ENCODE data around the gene ANO9. TPM values are rescaled to one million over a fixed set of nuclear protein-coding genes. Genes with fewer than 3 reads are reported as not detected.

ANO9 gene
- total RNA-seq, 1 donor: not detected

DNA sequence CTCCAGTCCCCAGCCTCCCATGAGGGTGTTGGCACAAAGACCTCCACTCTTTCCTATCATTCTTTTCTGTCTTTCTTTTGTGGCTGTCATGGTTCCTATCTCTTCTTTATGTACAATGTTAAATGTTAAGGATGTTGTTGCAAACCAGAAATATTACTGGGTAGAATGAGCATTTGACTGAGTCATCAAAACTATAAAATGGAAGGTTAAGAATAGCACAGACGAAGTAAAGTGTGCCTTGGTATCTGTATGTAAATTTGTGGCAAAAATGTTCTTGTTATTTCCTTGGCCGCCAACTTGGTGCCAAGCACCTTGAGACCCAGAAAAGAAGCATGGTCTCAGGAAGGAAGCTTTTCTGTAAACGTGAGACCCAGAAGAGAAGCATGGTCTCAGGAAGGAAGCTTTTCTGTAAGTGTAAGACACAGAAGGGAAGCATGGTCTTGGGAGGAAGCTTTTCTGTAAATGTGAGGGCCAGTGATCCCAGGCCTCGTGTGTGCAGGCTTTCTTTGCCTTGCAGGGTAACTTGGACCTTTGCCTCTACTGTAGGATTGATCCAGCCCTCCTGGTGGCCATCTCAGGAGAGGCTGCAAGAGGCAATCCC lies 54.5 kb downstream of the ANO9 start:
- TF ChIP-seq, protein P1, sequence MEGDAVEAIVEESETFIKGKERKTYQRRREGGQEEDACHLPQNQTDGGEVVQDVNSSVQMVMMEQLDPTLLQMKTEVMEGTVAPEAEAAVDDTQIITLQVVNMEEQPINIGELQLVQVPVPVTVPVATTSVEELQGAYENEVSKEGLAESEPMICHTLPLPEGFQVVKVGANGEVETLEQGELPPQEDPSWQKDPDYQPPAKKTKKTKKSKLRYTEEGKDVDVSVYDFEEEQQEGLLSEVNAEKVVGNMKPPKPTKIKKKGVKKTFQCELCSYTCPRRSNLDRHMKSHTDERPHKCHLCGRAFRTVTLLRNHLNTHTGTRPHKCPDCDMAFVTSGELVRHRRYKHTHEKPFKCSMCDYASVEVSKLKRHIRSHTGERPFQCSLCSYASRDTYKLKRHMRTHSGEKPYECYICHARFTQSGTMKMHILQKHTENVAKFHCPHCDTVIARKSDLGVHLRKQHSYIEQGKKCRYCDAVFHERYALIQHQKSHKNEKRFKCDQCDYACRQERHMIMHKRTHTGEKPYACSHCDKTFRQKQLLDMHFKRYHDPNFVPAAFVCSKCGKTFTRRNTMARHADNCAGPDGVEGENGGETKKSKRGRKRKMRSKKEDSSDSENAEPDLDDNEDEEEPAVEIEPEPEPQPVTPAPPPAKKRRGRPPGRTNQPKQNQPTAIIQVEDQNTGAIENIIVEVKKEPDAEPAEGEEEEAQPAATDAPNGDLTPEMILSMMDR (IDR thresholded peaks at IDR 0.05; ENCODE audit: extremely low read depth, low read depth, low read length): no peak
- Histone ChIP-seq H2AFZ (ENCODE audit: low read length) (peak overlapping the region; percentile 31), H3K79me2 (ENCODE audit: insufficient read depth, low read length) (no peaks in the 10 kb centered on the region), H3K27ac (ENCODE audit: low read depth, low read length) (no peak overlapping the region), H3K4me2 (ENCODE audit: insufficient read depth, low read length) (no peak overlapping the region), H3K4me1 (ENCODE audit: insufficient read depth, low read length) (peaks cover 4% of the 10 kb centered on the region), H3K4me3 (ENCODE audit: insufficient read depth, low read length) (no peak overlapping the region), H4K20me1 (ENCODE audit: insufficient read depth, low read length) (no peaks in the 10 kb centered on the region), H3K9me3 (ENCODE audit: low read depth, low read length) (peaks cover 4% of the 10 kb centered on the region), H3K27me3 (ENCODE audit: insufficient read depth, low read length) (peaks cover 3% of the 10 kb centered on the region), H3K36me3 (ENCODE audit: insufficient read depth, low read length) (no peaks in the 10 kb centered on the region)
- no peak for DNase-seq (ENCODE audit: insufficient read length, low spot score, missing footprints)

DNA sequence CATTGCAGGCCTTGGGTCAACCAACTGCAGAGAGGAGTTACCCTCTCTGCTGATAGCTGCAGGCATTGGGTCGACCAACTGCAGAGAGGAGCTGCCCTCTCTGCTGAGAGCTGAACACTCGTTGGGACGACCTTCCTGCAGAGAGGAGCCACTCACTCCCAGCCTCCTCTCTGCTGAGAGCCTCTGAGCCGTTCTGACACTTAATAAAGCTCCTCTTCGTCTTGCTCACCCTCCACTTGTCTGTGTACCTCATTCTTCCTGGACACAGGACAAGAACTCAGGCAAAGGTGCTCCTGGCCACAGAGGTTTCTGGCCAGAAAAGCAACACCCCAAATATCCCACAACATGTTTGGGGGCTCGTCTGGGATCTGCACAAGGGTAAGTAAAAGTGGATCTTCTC lies 55.3 kb downstream of the ANO9 start:
- no peaks in the 10 kb centered on the region for H3K79me2 ChIP-seq (ENCODE audit: insufficient read depth, low read length)
- H3K27ac ChIP-seq (ENCODE audit: low read depth, low read length): no peak overlapping the region
- no peak overlapping the region for H2AFZ ChIP-seq (ENCODE audit: low read length)
- peaks cover 4% of the 10 kb centered on the region for H3K9me3 ChIP-seq (ENCODE audit: low read depth, low read length)
- H3K27me3 ChIP-seq (ENCODE audit: insufficient read depth, low read length): peaks cover 3% of the 10 kb centered on the region
- H3K4me1 ChIP-seq (ENCODE audit: insufficient read depth, low read length): peaks cover 4% of the 10 kb centered on the region
- no peaks in the 10 kb centered on the region for H3K36me3 ChIP-seq (ENCODE audit: insufficient read depth, low read length)
- TF ChIP-seq, protein P1 (IDR thresholded peaks at IDR 0.05; ENCODE audit: extremely low read depth, low read depth, low read length): no peak
- no peaks in the 10 kb centered on the region for H4K20me1 ChIP-seq (ENCODE audit: insufficient read depth, low read length)
- H3K4me3 ChIP-seq (ENCODE audit: insufficient read depth, low read length): no peak overlapping the region
- no peak for DNase-seq (ENCODE audit: insufficient read length, low spot score, missing footprints)
- H3K4me2 ChIP-seq (ENCODE audit: insufficient read depth, low read length): no peak overlapping the region

DNA sequence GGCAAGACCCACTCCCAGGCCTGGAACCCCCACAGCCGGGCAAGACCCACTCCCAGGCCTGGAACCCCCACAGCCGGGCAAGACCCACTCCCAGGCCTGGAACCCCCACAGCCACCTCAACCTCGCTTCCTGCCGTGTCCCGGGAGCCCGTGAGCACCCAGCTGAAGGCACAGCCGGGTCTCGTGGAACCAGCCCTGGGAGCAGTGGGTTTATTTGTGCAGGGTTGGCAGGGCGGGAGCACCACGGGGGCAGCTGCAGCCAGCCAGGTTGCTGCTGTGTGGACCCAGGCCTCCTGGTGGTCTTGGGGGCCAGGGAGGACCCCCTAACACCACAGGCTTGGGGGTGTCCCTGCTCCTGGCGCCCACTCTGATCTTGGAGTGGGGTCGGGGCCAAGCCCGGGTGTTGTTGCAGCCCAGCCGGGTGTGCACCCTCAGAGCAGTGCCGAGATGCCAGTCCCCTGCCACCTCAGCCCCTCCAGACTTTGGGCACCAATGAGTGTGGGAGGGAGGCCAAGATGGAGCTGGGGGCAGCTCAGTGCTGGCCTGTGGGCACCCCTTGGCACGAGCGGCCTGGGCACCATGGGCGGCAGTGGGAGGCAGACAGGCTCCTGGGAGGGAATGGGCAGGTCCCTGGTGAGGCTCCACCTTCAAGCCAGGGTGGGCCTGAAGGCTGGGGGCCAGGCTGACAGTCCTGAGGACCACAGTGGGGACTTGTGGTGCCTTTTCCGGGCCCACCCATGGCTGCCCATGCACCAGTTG lies 56.0 kb downstream of the ANO9 start:
- Histone ChIP-seq H3K4me1 (ENCODE audit: insufficient read depth, low read length) (peaks cover 4% of the 10 kb centered on the region), H3K4me3 (ENCODE audit: insufficient read depth, low read length) (no peak overlapping the region), H3K9me3 (ENCODE audit: low read depth, low read length) (peaks cover 4% of the 10 kb centered on the region), H3K79me2 (ENCODE audit: insufficient read depth, low read length) (no peaks in the 10 kb centered on the region), H3K4me2 (ENCODE audit: insufficient read depth, low read length) (no peak overlapping the region), H2AFZ (ENCODE audit: low read length) (no peak overlapping the region), H3K36me3 (ENCODE audit: insufficient read depth, low read length) (no peaks in the 10 kb centered on the region), H3K27me3 (ENCODE audit: insufficient read depth, low read length) (peaks cover 3% of the 10 kb centered on the region), H4K20me1 (ENCODE audit: insufficient read depth, low read length) (no peaks in the 10 kb centered on the region), H3K27ac (ENCODE audit: low read depth, low read length) (no peak overlapping the region)
- TF ChIP-seq, protein P1 (IDR thresholded peaks at IDR 0.05; ENCODE audit: extremely low read depth, low read depth, low read length): no peak
- no peak for DNase-seq (ENCODE audit: insufficient read length, low spot score, missing footprints)

DNA sequence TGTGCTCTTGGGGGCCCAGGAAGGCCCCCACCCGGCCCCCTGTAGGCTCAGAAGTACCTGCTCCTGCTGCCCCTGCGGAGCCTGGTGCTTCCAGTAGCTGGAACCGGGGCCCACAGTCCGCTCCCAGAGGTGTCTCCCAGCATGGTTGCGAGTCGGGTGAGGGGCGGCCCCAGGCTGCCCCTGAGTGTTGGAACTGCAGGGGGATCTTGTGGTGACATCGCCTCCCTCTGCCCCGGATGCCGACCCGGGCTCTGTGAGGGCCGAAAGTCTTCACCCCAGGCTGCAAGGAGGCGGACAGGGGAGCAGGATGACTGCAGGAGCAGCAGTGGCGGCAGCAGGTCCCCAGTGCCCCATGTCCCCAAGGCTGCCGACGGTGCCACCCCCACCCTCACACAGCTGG lies 57.3 kb downstream of the ANO9 start:
- Histone ChIP-seq H3K27me3 (ENCODE audit: insufficient read depth, low read length) (peaks cover 3% of the 10 kb centered on the region), H3K4me2 (ENCODE audit: insufficient read depth, low read length) (no peak overlapping the region), H2AFZ (ENCODE audit: low read length) (no peak overlapping the region), H3K4me1 (ENCODE audit: insufficient read depth, low read length) (peaks cover 4% of the 10 kb centered on the region), H3K4me3 (ENCODE audit: insufficient read depth, low read length) (no peak overlapping the region), H3K79me2 (ENCODE audit: insufficient read depth, low read length) (no peaks in the 10 kb centered on the region), H3K27ac (ENCODE audit: low read depth, low read length) (no peak overlapping the region), H3K9me3 (ENCODE audit: low read depth, low read length) (peaks cover 4% of the 10 kb centered on the region), H4K20me1 (ENCODE audit: insufficient read depth, low read length) (no peaks in the 10 kb centered on the region), H3K36me3 (ENCODE audit: insufficient read depth, low read length) (no peaks in the 10 kb centered on the region)
- TF ChIP-seq, protein P1 (IDR thresholded peaks at IDR 0.05; ENCODE audit: extremely low read depth, low read depth, low read length): no peak
- DNase-seq (ENCODE audit: insufficient read length, low spot score, missing footprints): no peak

Measured in osteoblast (primary cell).